NCI-H2227 treated with DMSO at 0.1 percent for 48 hours (cell line): Measurements from ENCODE around the gene FAM83G.
"Not testable (repeated sequence)": the region's sequence is repeated elsewhere in the genome, so short reads cannot be mapped to it uniquely, and the experiment has no call there.

Experiments
- DNase-seq: peaks from one replicate; lab custom pipeline; 2025; lab: John Stamatoyannopoulos, UW

FAM83G gene

DNA sequence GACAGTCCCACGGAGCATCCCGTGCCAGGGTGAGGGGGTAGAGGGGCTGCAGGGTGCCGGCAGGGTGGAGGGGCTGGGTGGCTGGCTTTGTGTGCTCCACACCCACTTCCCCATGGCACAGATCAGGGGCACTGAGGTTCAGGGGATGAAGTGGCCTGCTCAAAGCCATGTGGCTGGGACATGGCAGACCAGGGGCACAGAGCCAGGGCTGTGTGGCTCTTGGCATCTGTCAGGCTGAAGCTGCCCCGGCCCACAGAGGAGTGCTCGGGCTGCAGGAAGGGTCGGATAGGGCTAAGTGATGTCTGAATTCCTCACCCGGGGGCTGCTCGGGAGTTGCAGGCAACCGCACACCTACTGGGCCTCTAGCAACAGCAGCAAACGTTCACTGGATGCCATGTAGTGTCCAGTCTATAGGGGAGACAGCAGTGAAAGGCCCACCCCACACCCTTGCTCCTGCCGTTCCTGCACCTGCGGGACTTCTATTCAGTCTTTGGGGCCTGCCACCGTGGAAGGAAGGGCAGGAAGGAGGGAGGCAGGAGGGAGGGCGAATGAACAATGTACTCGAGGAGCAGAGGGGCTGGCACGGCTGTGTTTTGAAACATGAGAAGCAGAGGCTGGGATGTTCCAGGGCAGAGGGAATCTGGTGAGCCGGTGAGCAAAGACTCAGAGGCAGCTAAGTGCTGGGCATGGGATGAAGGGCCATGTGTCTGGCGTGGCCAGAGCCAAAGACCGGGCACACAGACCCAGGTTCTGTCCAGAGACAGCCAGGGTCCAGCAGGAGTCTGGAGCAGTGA is 37.5 kb downstream of the FAM83G start:
- no peak for DNase-seq

GRCh38 chr17:18965530-18966236 is 38.9 kb downstream of the FAM83G start:
- no peak for DNase-seq

DNA sequence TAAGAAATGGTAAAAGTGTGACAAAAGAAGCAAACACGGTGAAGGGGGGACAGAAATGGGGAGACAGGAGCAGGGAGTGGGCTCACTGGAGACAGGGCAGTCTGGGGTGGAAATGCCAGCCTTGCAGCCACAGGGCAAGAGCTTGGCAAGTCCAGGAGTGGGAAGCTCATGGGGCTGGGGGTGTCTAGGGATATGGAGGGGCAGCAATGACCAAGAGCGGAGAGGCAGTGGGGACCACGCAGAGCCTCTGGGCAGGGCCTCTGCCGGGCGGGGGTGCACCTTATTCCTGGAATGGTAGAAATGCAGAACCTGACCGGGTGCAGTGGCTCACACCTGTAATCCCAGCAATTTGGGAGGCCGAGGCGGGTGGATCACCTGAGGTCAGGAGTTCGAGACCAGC is 40.0 kb downstream of the FAM83G start:
- DNase-seq = no peak

- no peak for DNase-seq
Measured at GRCh38 chr17:18964018-18964351, 40.6 kb downstream of the FAM83G start.

DNA sequence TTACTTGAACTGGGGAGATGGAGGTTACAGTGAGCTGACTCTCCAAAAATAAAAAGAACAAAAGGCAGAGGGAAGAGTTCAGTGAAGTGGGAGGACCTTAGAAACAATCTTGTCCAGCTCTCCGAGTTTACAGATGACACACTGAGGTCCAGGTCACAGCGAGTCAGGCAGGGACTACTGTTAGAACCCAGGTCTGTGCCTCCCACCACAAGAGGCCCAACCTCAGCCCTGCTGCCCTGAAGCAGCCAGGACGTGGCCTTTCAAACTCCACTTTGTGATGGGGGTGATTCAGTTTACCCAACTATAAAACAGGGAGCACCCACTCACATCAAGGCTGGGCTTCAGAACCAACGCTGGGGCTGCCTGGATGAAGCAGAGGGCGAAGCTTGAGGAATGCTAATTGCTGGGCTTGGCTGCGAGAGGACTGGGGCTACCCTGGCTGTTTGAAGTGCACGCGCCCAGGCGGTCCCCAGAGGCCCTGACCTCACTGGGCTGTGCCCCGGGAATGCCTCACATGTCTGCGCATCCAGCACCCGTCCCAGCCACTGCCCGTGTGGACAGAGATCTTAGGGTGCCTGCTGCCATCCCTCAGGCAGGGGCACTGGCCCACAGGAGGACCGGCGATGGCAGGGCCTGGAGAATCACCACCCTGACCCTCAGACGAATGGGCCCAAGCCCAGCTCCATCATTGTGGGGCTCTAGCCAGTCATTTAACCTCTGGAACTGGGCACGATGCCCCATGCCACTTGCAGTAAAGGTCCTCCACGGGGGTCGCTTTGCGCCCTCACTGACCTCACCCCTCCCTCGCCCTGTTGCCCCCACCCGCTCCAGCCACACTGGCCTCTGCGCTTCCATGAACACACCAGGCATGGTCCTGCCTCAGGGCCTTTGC is 41.2 kb downstream of the FAM83G start:
- DNase-seq = no peak

- DNase-seq = no peak
Measured at GRCh38 chr17:18962494-18962815, 42.1 kb downstream of the FAM83G start.

GRCh38 chr17:18961634-18962493 is 42.7 kb downstream of the FAM83G start:
- DNase-seq = no peak

DNA sequence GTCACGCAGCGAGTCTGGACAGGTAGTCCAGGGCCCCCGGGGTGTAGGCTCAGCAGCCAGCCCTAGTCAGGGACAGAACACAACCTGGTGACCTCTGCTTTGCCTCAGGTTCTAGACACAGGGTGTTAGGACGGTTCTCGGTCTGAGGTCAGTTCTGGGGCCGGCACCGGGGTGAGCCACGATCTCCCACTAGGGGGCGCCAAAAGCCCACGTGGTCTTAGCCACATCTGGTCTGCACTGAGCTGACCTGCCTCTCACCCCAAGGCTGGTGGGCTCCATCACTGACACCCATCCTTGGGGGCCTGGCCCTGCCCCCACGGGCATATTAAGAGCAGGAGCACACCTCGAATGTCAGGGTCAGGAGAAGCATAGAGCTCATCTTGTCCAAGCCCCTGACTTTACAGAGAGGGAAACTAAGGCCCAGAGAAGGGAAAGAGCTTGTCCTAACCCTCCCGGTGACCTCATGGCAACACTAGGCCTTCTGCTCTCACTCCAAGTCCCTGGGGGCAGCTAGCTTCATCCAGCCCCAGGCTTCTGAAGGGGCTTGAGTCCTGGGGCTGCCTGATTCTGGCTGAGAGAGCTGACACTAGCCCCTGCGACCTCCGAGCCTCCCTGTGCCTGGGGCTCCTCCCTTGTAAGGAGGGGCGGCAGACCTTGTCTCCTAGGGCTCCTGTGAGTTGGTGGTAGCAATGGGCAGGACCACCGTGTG is 43.6 kb downstream of the FAM83G start:
- DNase-seq = no peak

GRCh38 chr17:18960241-18960665 is 44.3 kb downstream of the FAM83G start:
- DNase-seq = no peak

GRCh38 chr17:18959845-18960240 is 44.7 kb downstream of the FAM83G start:
- DNase-seq = no peak

GRCh38 chr17:18959071-18959844 is 45.3 kb downstream of the FAM83G start:
- DNase-seq = no peak

DNA sequence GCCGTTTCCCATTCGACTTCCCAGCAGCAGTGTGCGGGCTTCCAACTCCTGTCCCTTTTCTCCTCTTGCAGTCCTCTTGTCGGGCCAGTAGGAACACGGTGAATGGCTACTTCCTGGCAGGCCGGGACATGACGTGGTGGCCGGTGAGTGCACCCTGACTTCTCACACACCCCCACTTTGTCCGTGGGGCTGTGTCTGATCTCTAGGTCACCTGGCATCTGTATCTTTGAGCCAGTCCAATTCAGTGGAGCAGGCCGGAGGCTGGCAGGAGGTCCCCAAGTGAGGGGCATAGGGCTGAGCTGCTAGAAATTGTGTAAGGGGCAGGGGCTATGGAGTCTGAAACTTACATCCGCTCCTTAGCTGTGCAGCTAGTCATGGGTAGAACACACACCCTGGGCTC is 46.0 kb downstream of the FAM83G start:
- no peak for DNase-seq

GRCh38 chr17:18957831-18958230 is 46.7 kb downstream of the FAM83G start:
- DNase-seq = no peak

GRCh38 chr17:18956581-18956980 is 48.0 kb downstream of the FAM83G start:
- DNase-seq = no peak

DNA sequence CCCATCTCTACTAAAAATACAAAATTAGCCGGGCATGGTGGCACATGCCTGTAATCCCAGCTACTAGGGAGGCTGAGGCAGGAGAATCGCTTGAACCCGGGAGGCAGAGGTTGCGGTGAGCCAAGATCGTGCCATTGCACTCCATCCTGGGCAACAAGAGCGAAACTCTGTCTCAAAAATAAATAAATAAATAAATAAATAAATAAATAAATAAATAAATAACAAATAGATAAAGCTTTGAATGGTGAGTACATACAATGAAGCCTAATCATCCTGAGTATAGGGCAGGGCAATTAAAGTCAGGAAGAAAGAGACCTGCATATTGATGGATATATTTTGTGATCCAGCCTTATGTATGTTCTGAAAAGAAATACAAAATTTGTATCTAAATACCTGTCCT is 48.5 kb downstream of the FAM83G start:
- not testable (repeated sequence) for DNase-seq

GRCh38 chr17:18955009-18955408 is 49.6 kb downstream of the FAM83G start:
- DNase-seq = no peak

GRCh38 chr17:18954321-18954720 is 50.2 kb downstream of the FAM83G start:
- DNase-seq = no peak

DNA sequence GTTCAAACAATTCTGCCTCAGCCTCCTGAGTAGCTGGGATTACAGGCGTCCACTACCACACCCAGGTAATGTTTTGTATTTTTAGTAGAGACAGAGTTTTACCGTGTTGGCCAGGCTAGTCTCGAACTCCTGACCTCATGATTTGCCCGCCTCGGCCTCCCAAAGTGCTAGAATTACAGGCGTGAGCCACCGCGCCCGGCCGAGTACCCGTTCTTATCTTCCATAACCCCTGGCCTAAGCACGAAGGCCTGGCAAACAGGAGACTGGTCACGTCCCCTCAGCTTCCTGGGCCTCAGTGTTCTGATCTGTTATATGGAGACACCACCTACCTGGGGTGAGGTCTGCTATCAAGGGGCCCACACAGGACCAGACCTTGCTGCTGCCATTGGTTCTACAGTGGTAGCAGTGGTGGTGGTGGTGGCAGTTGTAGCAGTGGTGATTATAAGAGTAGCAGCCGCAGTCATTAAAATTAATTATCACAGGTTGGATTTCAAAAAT is 51.3 kb downstream of the FAM83G start:
- no peak for DNase-seq

DNA sequence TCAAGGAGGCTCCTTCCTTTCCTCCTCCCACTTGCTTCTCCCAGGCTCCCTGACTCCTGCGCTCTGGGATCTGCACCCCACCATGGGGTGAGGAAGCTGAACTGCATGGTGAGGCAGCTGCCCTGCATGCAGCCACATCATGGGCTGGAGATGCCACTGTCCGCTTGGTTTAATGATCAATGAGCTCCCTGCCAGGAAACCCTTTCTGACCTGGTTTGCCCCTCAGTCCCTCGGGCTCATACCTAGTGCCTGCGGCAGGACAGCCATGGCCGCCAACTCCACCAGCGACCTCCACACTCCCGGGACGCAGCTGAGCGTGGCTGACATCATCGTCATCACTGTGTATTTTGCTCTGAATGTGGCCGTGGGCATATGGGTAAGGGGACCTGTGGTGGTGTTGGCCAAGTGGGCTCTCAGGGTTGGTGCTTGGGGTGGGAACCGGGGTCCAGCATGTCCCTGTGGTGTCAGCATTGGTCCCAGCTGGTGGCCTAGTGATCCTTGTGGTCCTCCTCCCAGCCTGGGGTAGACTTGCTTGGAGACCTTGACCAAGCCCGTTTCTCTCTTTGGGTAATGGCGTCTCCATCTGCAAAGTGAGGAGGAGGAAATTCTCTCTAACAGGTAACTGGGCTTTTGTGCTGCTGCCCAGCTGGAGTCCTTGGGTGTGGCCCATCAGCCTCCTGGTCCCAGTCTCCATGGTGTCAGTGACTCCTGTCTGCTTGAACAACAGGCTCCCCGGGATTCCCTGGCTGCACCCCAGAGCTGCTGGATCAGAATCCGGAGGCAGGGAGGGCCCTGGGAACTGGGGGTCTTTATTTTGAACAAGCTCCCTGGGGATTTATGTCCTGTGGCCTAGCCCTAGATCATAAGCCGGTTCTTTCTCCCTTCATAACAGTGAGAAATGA is 52.4 kb downstream of the FAM83G start, which contains the start of gene SLC5A10:
TSS of gene SLC5A10 (plus strand) at position 225 of the 902 bp plus-strand sequence. CDS start at position 266, 41 bp downstream.
- DNase-seq = no peak
